Subcutaneous adipose tissue (tissue), 4 donors: ENCODE measurements around the gene TNFRSF4. TPM values are rescaled to one million over a fixed set of nuclear protein-coding genes. Genes with fewer than 3 reads are reported as not detected.

Experiments used
- total RNA-seq, 4 donors: library from RNA; depleted of rRNA; stranded (reverse); fragments of >200 nt; gene quantifications; one replicate each; pipeline ENCODE4 v1.1.0, GENCODE V29; 2016
- TF ChIP-seq, protein P1 (sequence below): fragments of 450-650 bp; IDR thresholded peaks from one replicate; pipeline ENCODE4 v1.5.1; 2016; ENCODE audit warnings: low read depth, mild to moderate bottlenecking, control low read depth, antibody characterized with exemption, moderate library complexity

TNFRSF4 gene
- total RNA-seq, 4 donors from 2014 or later = 0.68 to 4.7 (median 1.6) TPM; not detected in 1

DNA sequence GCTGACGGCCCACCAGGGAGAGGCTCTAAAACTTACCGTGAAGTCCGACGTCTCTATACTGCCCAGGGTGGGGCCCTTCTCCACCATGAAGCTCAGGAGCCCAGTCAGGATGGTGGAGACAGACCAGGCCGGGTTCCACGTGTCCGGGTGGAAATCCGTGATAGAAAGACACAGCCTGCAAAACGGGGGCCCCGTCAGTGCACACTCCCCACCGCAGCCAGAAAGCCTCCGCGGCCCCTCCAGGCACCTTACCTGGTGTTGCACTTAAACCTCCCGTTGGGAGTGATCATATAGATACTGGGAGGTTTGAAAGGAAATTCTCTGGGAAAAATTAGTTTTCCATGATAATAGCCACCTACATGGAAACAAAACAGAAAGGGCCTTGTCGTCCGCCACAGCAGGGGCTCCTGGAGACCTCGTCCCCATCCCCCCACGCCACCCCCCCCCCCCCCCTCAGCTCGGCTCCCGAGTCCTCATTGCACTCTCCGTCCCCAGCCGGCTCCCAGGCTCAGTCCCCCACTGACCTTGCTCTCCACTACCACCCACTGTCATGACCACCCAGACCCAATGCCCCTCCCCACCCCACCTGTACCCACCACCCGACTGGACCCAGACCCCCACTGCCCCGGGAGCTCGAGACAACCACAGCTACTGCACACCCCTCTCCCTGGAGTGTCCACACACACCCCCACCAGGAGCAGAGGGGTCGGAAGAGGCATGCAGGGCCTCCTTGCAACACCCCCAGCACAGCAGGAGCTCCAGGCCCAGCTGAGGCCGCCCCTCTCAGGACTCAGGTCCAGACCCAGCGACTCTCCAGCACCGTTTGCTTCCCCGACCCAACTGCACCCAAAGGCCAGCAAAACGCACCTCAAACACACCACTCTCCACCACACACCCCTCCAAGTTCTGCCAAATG is 43.3 kb upstream of the TNFRSF4 start:
- TF ChIP-seq, protein P1, sequence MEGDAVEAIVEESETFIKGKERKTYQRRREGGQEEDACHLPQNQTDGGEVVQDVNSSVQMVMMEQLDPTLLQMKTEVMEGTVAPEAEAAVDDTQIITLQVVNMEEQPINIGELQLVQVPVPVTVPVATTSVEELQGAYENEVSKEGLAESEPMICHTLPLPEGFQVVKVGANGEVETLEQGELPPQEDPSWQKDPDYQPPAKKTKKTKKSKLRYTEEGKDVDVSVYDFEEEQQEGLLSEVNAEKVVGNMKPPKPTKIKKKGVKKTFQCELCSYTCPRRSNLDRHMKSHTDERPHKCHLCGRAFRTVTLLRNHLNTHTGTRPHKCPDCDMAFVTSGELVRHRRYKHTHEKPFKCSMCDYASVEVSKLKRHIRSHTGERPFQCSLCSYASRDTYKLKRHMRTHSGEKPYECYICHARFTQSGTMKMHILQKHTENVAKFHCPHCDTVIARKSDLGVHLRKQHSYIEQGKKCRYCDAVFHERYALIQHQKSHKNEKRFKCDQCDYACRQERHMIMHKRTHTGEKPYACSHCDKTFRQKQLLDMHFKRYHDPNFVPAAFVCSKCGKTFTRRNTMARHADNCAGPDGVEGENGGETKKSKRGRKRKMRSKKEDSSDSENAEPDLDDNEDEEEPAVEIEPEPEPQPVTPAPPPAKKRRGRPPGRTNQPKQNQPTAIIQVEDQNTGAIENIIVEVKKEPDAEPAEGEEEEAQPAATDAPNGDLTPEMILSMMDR = no peak

DNA sequence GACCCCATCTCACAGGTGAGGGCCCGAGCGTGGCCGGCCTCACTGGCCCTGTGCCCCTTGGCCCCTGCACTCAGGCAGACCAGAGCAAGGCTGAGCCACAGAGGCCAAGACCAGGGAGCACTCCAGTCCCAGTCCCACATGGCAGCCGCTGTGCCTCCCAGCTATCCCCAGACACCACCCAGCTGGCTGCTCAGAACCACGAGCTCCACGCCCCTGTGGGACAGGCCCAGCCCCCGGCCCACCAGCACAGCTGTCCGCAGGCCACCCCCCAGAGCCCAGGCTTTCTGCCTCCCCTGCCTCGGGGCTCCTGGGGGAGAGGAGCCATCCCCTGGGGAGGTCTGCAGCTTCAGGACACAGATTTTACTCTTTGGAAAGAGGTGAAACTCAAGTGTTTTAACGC is 41.7 kb upstream of the TNFRSF4 start:
- TF ChIP-seq, protein P1 = no peak

DNA sequence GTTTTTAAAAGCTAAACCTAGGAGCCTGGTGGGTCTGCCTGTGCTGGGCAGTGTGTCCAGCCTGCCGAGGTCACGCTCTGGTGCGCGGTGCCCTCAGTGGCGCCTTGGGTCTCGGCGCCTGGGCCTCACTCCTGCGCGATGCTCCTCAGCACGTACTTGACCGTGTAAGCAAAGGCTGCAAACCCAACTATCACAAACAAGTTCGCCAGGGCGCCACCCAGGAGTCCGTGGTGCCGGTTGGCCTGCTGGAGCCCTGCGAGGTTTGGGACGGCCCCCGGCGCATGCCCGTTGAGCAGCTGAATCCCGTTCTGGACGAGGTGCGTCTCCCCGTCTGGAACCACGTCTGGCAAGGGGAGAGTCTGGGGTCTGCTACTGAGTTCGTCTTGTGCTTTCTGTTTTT is 41.1 kb upstream of the TNFRSF4 start:
- TF ChIP-seq, protein P1 = no peak

DNA sequence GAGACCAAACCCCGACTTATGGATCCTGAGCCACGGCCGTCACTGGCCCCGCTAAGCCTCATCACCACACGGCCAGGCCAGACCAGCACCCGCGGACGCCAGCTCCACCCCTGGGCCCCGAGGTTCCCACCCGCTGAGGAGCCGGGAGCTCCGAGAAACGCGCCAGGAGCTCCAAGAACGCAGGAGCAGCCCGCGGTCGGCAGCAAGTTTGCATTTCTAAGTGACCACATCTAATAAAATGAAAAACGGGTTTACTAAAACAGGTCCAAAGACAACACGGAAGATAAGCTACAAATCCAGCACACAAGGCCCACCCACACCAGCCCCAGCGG is 40.7 kb upstream of the TNFRSF4 start:
- TF ChIP-seq, protein P1 = no peak

DNA sequence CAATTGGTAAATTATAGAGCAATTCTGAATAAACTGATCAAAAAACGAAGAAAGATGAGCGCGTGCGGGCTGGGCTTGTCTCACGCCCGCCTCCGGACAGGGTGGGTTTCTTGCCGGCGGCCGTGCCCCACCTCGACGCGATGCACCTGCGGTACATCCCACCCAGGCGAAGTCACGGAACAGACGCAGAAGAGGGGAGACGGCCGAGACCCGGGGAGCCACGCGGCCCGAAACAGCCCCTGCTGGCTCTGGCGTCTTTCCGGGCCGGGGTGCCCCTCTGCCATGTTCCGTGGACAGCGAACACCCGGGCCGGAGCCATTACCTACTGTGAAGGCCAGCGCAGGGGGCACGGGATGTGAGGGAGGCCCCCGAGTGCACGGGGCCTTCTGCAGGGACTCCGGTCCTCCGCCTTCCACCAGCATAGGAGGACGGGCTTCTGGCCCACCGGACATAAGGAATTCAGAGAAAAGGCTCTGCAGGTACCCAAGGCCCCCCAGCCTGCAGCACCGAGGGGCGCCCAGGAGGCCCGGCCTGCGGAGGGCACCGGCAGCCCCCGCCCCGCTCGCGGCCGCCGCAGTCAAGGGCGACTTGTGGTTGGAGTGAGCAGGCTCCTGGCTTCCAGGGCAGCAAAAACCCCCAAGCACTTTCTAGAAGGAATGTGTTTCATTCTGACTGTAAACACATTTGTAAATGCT is 40.2 kb upstream of the TNFRSF4 start:
- TF ChIP-seq, protein P1 = no peak

- TF ChIP-seq, protein P1 = no peak
These were observed 39.4 kb upstream of the TNFRSF4 start for GRCh38 chr1:1253314-1253713.

DNA sequence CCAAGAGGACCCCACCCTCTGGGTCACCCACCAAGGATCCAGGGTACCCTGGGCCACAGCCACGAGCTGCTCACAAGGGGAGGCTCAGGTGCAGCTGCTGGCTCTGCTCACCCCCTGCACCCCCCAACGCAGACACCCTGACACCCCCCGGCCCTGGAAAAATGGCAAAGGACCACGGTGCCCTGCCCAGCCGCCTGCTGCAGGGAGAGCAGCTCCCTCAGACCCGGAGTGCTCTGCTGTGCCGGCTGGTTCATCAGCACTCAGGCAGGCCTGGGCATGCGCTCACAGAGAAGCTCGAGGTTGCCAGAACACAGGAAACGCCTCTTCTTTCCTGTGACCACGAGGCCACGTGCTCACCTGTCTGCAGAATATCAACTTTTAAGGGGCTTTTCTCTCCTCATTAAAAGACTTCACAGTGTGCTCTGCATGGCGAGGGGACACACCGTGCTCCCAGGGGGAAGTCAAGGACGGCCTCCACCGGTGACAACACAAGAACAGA is 36.9 kb upstream of the TNFRSF4 start:
- TF ChIP-seq, protein P1 = no peak
